ENCODE data around the gene TOR2A. TPM values are rescaled to one million over a fixed set of nuclear protein-coding genes. Genes with fewer than 3 reads are reported as not detected.

The TOR2A gene
- total and polyA plus RNA-seq, 9 of the 15 experiments (the other 6 are each of a cell fraction or from before 2014, with no cell fraction given): 0.80 to 25.9 (median 11.1) TPM

GRCh38 chr9:127712371-127712770 lies 22.7 kb downstream of the TOR2A start:
- H3K9me3 ChIP-seq (replicated peaks; ENCODE audit: control insufficient read depth, insufficient read depth, low read depth, low read length): 0 out of 2 replicates have a peak, but pooled peaks cover 4% of the 10 kb centered on the region
- intact Hi-C loops (cut with micrococcal nuclease): no loop called here
- no peak overlapping the region for H2AFZ ChIP-seq (ENCODE audit: low read depth, low read length)
- 0 out of 3 replicates have a peak, but pooled peaks cover 3% of the 10 kb centered on the region for H3K79me2 ChIP-seq (ENCODE audit: control insufficient read depth, insufficient read depth, low read length)
- H3K36me3 ChIP-seq (ENCODE audit: control insufficient read depth, insufficient read depth, low read length): no peaks in the 10 kb centered on the region
- WGBS (ENCODE audit: insufficient coverage, low coverage, missing lambda C conversion rate): 72% methylated on average over 10 of the region's 11 CpGs
- no peak overlapping the region for H3K27ac ChIP-seq (ENCODE audit: extremely low read depth, low read depth, low read length)
- no peak for DNase-seq (ENCODE audit: extremely low read depth in 1 of 4, low spot score in 3 of 4)
- CTCF ChIA-PET (ENCODE audit: low intra/inter-chr PET ratio): no interaction called here
- H3K27me3 ChIP-seq (ENCODE audit: control insufficient read depth in 2 of 2, insufficient read depth in 2 of 2, low read length in 2 of 2): no peaks in the 10 kb centered on the region
- TF ChIP-seq RCOR1 (IDR thresholded peaks at IDR 0.05; ENCODE audit: borderline replicate concordance in 1 of 2, low read depth in 2 of 2, low read length in 2 of 2): 0 out of 4 replicates have a peak, but pooled peaks of 1 of the 2 experiments have one; percentile 45
- peak in 1 of 2 experiments; percentile 72; a peak in 2 of 4 replicates for TF ChIP-seq KDM1A (IDR thresholded peaks at IDR 0.05)
- TF ChIP-seq FOXP4 (CRISPR knock-in tag; IDR thresholded peaks at IDR 0.05; ENCODE audit: borderline replicate concordance): no peak
- TF ChIP-seq ZNF609 (CRISPR knock-in tag; IDR thresholded peaks at IDR 0.05; ENCODE audit: borderline replicate concordance): no peak
- peak; percentile 88 for TF ChIP-seq BCOR (IDR thresholded peaks at IDR 0.05)
- TF ChIP-seq RBM25 (IDR thresholded peaks at IDR 0.05; ENCODE audit: low read depth, low read length, severe bottlenecking): peak; percentile 71
- TF ChIP-seq RBM14 (IDR thresholded peaks at IDR 0.05; ENCODE audit: borderline replicate concordance, insufficient read depth, low read depth, low read length): no peak
- no peak for TF ChIP-seq KLF6 (CRISPR knock-in tag; IDR thresholded peaks at IDR 0.05; ENCODE audit: borderline replicate concordance)
- peak; percentile 61; the same call in 1 of the 2 replicates for TF ChIP-seq SMARCA5 (IDR thresholded peaks at IDR 0.05)
- BruUV-seq (replicated peaks): no TSS peak
- no peak overlapping the region for H3K4me3 ChIP-seq
- H3K4me1 ChIP-seq (replicated peaks in 1 of 2; ENCODE audit: control insufficient read depth in 2 of 2, insufficient read depth in 2 of 2, low read length in 2 of 2): peaks cover 4 to 57% of the 10 kb centered on the region in 2 experiments; a peak in 4 of 5 replicates
- H4K20me1 ChIP-seq (replicated peaks; ENCODE audit: control insufficient read depth, insufficient read depth, low read length): peaks cover 3% of the 10 kb centered on the region; the same call in 1 of the 2 replicates
- POLR2A ChIA-PET: interaction anchor here (0.5 to 1.5 kb wide), 3 partner anchors 8 to 203 kb away, joined by 4 to 6 read pairs (median 6); no protein-coding TSS in a partner anchor
- H3K9me1 ChIP-seq (ENCODE audit: control insufficient read depth, insufficient read depth, low read length): peaks cover 4% of the 10 kb centered on the region
- in situ Hi-C loops (cut with MboI): no loop called here
- no peak for FAIRE-seq
- H3K4me2 ChIP-seq (ENCODE audit: insufficient read depth, low read length): no peak overlapping the region
- H3K9ac ChIP-seq (ENCODE audit: insufficient read depth in 1 of 2, low read depth in 2 of 2, low read length in 2 of 2): peak overlapping the region in 1 of 2 experiments; percentile 55; a peak in 2 of 4 replicates
- no peak for ATAC-seq
